ENCODE results near the gene COPB1.

Gene COPB1

DNA sequence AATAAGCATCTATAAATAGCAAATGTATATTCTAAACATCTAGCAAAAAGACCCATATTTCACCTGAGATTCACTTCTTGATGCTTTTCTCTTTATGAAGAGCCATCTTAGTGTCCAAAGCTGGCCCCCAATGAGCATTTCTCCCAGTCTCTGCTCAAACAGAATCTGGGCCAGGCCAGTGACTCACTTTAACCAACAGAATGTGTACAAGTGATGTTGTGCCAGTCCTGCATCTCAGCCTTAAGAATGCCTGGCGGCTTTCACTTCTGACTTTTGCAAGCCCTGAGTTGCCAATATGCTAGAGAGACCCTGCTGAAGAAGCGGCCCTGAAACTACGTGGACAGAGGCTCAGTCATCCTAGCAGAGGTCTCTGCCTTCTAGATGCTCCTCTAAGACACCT lies 6.9 kb upstream of the COPB1 start:
- no peak for DNase-seq

- DNase-seq: no peak
Observed at GRCh38 chr11:14503023-14503422, 3.4 kb upstream of the COPB1 start.

- DNase-seq: no peak
Observed at GRCh38 chr11:14502039-14502438, 2.4 kb upstream of the COPB1 start.

DNA sequence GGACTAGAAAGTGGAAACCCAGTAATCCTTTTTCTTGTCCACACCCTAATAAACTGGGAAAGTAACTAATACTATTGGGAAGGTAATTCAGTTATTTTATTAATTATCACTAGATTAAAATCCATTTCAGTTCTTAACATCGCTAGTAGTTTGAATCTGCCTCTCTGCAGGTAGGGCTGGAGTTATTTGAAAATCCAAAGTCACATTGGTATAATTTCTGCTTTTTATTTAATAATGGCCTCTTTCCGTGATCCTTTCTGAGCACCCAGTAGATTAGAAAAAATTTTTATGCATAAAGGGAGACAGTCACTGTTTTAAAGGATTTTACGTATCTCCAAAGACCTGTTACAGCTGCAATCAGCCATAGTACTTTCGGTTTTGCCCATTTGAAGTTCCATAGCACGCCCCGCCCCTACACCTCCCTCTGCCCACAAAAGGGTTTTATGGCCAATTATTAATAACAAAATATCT lies 605 bp upstream of the COPB1 start:
- DNase-seq: no peak

DNA sequence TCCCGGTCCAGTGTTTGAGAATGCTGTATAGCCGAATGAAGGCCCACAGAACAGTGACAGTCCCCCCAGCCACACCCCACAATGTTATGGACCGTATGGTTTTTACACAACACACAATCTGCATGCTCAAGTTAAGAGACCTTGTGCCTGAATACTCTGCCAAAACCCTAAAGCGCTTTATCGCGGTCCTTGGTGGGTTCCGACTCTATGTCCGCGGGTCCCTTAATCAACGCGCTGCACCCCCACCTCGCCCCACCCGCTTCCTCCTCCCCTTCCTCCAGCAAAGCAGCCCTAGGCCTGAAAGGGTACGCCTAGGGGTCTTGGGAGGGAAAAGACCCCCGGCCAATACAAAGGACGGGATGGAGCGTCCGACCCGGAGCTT lies 442 bp downstream of the COPB1 start:
- no peak for DNase-seq

GRCh38 chr11:14480716-14481115 lies 18.9 kb downstream of the COPB1 start:
- DNase-seq: no peak

DNA sequence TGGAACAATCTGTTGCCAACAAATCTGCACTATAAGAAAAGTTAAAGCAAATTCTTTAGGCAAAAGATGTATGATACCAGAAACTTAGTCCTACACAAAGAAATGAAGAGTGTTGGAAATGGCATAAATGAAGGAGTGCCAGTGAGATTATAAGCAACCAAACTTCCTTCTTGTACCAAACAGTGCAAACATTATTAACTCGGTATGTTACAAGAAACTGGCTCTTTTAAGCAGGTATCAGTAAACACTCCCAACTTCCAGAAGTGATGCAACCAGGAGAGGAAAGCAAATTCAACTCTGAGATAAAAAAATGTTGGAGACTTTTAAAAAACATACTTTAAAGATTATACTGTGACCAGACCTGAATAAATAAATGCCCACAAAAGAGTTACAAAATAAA lies 28.5 kb downstream of the COPB1 start:
- no peak for DNase-seq

- no peak for DNase-seq
Observed at GRCh38 chr11:14463623-14464022, 36.0 kb downstream of the COPB1 start.

DNA sequence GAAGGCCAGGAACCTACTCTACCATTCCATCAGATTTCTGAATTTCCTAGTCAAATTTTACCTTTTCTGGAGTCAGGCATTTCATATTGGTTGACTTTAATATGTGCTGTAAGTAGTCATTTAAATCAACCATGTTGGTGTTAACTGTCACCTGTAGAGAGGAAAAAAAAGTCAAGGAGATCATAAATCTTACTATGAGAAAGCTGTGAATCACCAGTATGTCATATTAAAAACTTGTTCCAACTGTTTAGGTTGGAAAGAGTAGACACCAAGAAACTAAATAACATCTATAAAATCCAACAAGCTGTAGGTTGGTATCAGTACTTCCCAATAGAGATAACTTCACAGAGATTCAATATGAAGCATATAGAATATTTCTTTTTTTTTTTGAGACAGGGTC lies 39.5 kb downstream of the COPB1 start:
- no peak for DNase-seq

- DNase-seq: no peak
Observed at GRCh38 chr11:14458377-14458776, 41.2 kb downstream of the COPB1 start.

GRCh38 chr11:14455648-14456430 lies 43.8 kb downstream of the COPB1 start:
- no peak for DNase-seq

DNA sequence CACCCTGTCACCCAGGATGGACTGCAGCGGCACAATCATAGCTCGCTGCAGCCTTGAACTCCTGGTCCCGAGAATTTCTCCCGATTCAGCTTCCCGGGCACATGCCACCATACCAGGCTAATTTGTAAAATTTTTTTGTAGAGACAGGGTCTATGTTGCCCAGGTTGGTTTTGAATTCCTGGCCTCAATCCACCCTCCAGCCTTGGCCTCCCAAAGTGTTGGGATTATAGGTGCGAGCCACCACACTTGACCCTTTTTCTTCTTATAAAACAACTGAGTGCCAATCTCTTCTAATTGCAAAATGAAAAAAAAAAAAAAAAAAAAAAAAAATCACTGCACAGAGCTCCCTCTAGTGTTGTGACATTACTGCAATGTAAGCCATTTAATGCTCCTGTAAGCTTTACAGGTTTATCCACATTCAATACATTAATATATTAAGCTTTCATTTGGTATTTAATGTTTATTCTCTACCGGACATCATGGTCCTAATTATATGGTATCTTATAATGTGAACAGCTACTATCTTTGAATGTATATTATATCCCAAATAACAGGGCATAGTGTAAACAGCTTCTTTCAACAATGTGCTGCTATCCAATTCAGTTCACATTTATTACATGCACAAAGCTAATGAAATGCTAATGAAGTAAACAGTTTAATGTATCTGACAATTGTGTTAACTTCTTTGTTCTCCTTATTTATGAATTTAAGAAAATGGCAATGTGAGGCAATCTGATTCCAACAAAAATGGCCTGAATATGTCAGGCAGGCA lies 44.6 kb downstream of the COPB1 start:
- no peak for DNase-seq

DNA sequence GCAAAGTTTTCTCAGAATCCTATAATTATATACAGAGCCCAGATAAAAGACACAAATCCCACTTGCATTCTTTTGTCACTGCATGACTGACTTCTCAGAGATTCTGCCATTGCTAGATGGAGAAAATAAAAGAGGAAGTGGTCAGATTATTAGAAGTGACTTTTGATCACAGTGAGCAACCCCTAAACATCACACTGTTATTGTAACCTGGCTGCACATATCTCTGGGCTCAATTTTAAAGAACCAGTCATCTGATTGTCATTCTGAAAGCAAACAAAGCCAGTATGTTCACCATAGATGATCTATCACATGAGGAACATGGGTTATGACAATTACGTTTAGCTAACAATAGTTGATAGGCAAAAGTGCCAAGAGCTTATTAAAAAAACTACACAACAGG lies 47.8 kb downstream of the COPB1 start:
- DNase-seq: no peak

DNA sequence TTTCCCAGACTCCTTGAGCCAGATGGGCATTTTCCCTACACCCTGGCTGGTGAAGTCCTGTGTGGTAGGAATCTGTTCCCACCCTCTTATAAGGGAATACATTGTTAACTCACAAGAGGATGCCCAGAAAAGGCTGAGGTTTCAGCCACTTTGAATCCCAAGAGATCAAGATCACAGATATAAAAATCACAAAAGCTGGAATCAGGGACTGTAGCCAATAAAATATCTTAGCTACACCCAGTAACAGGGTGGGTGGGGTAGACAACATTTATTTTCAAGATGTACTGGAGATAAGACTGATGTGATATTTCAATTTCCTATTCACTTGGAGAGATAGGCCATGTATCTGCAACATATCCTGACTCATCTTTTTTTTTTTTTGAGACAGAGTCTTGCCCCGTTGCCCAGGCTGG lies 50.3 kb downstream of the COPB1 start:
- no peak for DNase-seq

- DNase-seq: no peak
Observed at GRCh38 chr11:14448240-14448639, 51.4 kb downstream of the COPB1 start.

- DNase-seq: no peak
Observed at GRCh38 chr11:14446701-14447169, 52.9 kb downstream of the COPB1 start.

- no peak for DNase-seq
Observed at GRCh38 chr11:14445542-14446530, 53.8 kb downstream of the COPB1 start.

DNA sequence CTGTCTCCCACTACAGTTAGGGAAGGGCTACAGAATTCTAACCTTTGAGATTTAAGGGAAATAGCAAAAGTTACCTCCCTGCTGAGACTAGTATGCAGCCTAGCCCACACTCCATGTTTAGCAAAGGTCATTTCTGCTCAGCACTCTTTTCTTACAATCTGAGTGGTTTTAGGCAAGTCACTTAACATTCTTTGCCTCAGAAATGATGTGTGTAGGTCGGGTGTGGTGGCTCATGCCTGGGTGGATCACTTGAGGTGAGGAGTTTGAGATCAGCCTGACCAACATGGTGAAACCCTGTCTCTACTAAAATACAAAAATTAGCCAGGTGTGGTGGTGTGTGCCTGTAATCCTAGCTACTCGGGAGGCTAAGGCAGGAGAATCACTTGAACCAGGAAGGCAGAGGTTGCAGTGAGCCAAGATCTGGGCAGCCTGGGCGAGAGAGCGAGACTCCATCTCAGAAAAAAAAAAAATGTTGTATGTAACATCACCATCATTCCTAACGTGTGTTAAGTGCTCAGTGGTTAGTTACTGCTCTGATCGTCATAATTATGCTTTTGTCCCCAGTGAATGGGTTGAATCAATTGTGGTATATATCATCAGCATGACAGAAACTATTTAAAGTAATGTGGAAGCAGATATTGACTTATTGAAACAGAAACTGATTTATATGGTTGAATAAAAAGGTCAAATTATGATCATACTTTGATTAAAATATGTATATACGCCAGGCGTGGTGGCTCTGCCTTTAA lies 55.0 kb downstream of the COPB1 start:
- DNase-seq: no peak

DNA sequence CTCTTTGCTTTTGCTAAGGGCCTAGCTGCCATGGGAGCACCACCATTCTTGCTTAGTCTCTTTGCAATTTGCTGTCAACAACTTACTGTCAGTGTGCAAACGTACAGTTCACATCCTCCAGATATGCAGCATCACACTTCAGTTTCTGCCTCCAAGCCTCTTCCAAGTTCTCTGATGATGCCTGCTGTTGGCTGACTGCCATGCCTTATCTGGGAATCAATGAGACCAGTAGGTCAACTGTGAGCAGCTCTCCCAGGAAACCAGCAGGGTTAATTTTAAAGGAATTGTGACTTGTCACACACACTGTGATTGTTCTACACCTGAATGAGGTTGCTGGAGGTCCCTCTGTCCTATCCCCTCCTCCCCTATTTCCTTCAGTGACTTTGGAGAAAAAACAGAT lies 56.0 kb downstream of the COPB1 start:
- no peak for DNase-seq

DNA sequence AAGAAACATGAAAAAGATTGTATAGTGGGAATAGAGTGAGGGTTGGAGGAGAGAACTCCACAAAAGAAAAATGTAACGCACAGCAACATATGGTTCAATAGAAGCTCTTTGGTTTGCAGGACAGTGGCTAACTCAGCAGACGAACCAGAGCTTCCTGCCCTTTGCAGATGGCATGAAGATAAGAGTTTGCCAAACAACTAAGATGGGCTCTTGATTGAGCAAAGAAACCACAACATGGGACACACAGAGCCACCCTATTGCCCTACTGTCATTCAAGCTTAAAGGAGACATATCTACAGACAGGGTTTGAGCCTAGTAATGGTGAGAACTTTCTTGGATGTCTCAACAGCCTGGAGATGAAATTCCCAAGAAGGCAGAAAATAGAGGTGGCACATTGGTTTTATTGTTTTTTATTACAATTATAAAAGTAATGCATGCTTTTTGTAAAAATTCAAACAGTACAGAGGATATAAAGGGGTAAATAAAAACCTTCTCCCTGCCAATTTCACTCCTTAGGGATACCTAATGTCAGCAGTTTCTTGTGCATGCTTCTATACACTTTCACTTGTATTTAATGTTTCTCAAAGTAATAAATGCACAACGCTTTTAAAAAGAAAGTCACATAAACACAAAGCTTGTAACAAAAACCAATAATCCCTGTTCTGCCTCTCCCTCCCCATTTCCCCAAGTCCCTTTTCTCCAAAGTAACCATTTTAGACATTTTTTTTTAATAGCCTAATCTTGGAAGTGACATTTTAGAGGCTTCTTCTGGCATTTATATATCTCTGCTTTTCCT lies 63.7 kb downstream of the COPB1 start:
- DNase-seq: no peak

- no peak for DNase-seq
Observed at GRCh38 chr11:14425621-14426020, 74.0 kb downstream of the COPB1 start.
